ENCODE results near the gene CHDH. TPM values are rescaled to one million over a fixed set of nuclear protein-coding genes. Genes with fewer than 3 reads are reported as not detected.

The CHDH gene
- polyA plus RNA-seq, 4 donors: 2.2 to 17.9 (median 7.9) TPM

DNA sequence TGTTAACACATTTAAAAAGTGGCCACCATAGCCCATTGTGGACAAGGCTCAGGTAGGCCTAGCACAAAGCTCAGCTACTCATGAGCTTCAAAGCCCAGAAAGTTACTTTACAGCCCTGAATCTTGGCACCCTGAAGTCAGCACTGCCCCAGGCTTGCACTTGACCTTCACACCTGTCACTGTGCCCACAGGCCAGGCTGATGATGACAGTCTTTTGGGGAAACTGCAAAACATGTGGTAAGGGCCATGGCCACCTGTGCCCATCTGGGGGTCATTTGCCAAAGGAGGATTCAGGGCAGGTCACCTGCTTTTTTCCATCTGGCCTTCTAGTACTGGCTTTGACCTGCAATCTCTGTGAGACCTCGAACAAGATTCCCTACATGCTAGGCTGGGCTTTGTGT, 11.0 kb downstream of the CHDH start:
- H3K4me1 ChIP-seq (ENCODE audit: control insufficient read depth in 3 of 3, insufficient read depth in 2 of 3, low read depth in 1 of 3, low read length in 2 of 3): no peaks in the 10 kb centered on the region
- DNase-seq (no peak), FAIRE-seq (no peak)
- no peaks in the 10 kb centered on the region for H3K9me3 ChIP-seq (ENCODE audit: control insufficient read depth in 2 of 2, insufficient read depth in 1 of 2, low read depth in 1 of 2, low read length in 1 of 2)
- H3K4me3 ChIP-seq (ENCODE audit: low read depth in 1 of 3, low read length in 3 of 3): no peak overlapping the region
- no peak overlapping the region for H3K27ac ChIP-seq (ENCODE audit: low read depth in 1 of 3, low read length in 2 of 3)
- H3K36me3 ChIP-seq (ENCODE audit: control insufficient read depth in 3 of 3, insufficient read depth in 2 of 3, low read depth in 1 of 3, low read length in 3 of 3): peaks cover 0 to 63% (median 0%) of the 10 kb centered on the region in 3 donors
- no peaks in the 10 kb centered on the region for H3K27me3 ChIP-seq (ENCODE audit: control insufficient read depth in 3 of 3, insufficient read depth in 3 of 3, low read length in 3 of 3)
- 69 to 90% (median 79%) methylated on average over 1 of the region's 1 CpG for whole genome bisulfite sequencing, 3 donors

DNA sequence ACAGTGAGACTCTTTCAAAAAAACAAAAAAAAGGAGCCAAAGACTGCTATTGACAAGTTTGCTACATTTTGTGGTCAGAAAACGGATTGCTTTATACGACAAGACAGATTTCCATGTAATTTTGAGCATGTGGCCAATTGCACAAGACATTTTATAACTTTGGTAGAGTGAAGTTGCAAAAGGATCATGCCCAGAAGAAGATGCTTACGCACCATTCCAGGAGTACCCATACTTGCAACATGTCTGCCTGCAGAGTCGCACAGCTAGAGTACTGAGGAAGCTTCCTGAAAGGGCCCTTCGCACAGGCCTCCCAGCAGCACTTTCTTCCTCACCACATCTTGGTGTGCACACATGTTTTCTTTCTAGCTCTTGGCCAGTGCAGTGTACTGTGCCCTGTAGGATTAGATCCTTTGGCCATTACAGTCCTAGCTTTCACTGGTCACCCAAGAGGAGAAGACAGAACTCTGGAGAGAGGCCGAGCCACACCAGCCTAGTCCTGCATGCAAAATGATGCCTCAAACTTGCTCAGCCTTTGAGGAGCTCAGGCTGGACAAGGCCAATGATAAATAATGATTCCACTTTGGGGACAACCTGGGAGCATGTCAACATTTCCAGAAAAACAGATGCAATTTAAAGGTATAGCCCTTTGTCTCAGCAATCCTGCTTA, 11.7 kb downstream of the CHDH start:
- Histone ChIP-seq H3K36me3 (ENCODE audit: control insufficient read depth in 3 of 3, insufficient read depth in 2 of 3, low read depth in 1 of 3, low read length in 3 of 3) (peaks cover 0 to 60% (median 0%) of the 10 kb centered on the region in 3 donors), H3K9me3 (ENCODE audit: control insufficient read depth in 2 of 2, insufficient read depth in 1 of 2, low read depth in 1 of 2, low read length in 1 of 2) (no peaks in the 10 kb centered on the region), H3K27me3 (ENCODE audit: control insufficient read depth in 3 of 3, insufficient read depth in 3 of 3, low read length in 3 of 3) (no peaks in the 10 kb centered on the region), H3K4me1 (ENCODE audit: control insufficient read depth in 3 of 3, insufficient read depth in 2 of 3, low read depth in 1 of 3, low read length in 2 of 3) (no peaks in the 10 kb centered on the region), H3K27ac (ENCODE audit: low read depth in 1 of 3, low read length in 2 of 3) (no peak overlapping the region), H3K4me3 (ENCODE audit: low read depth in 1 of 3, low read length in 3 of 3) (no peak overlapping the region)
- no peak for DNase-seq
- 87 to 97% (median 95%) methylated on average over 6 of the region's 6 CpGs for WGBS, 3 donors
- no peak for FAIRE-seq

DNA sequence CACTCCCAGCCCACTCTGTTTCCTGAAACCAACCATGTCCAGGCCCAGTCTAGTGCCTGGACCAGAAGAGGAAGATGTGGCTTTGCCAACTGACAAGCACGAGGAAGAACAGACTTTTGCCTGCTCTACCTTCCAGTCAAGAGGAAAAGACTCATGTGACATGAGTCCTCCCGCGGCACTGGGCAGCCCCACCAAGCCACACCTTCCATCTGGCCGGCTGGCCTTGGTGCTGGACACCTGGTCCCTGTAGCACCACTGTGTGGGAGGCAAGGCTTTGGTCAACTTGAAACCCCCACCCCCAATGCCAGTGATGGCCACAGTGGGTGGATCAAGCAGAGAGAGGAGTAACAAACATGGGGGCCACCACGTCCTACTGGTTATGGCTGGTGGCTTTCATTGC, 12.5 kb downstream of the CHDH start:
- no peak overlapping the region for H3K4me3 ChIP-seq (ENCODE audit: low read depth in 1 of 3, low read length in 3 of 3)
- H3K36me3 ChIP-seq (ENCODE audit: control insufficient read depth in 3 of 3, insufficient read depth in 2 of 3, low read depth in 1 of 3, low read length in 3 of 3): peaks cover 0 to 56% (median 0%) of the 10 kb centered on the region in 3 donors
- DNase-seq (no peak), FAIRE-seq (no peak)
- H3K4me1 ChIP-seq (ENCODE audit: control insufficient read depth in 3 of 3, insufficient read depth in 2 of 3, low read depth in 1 of 3, low read length in 2 of 3): peaks cover 0 to 2% (median 0%) of the 10 kb centered on the region in 3 donors
- H3K9me3 ChIP-seq (ENCODE audit: control insufficient read depth in 2 of 2, insufficient read depth in 1 of 2, low read depth in 1 of 2, low read length in 1 of 2): no peaks in the 10 kb centered on the region
- no peak overlapping the region for H3K27ac ChIP-seq (ENCODE audit: low read depth in 1 of 3, low read length in 2 of 3)
- WGBS, 3 donors: 83 to 85% (median 83%) methylated on average over 5 of the region's 5 CpGs
- H3K27me3 ChIP-seq (ENCODE audit: control insufficient read depth in 3 of 3, insufficient read depth in 3 of 3, low read length in 3 of 3): no peaks in the 10 kb centered on the region

GRCh38 chr3:53833053-53833645, 13.1 kb downstream of the CHDH start:
- peaks cover 0 to 51% (median 0%) of the 10 kb centered on the region in 3 donors for H3K36me3 ChIP-seq (ENCODE audit: control insufficient read depth in 3 of 3, insufficient read depth in 2 of 3, low read depth in 1 of 3, low read length in 3 of 3)
- no peaks in the 10 kb centered on the region for H3K9me3 ChIP-seq (ENCODE audit: control insufficient read depth in 2 of 2, insufficient read depth in 1 of 2, low read depth in 1 of 2, low read length in 1 of 2)
- no peak overlapping the region for H3K4me3 ChIP-seq (ENCODE audit: low read depth in 1 of 3, low read length in 3 of 3)
- no peak overlapping the region for H3K27ac ChIP-seq (ENCODE audit: low read depth in 1 of 3, low read length in 2 of 3)
- no peak for FAIRE-seq
- DNase-seq: no peak
- H3K4me1 ChIP-seq (ENCODE audit: control insufficient read depth in 3 of 3, insufficient read depth in 2 of 3, low read depth in 1 of 3, low read length in 2 of 3): peaks cover 0 to 2% (median 0%) of the 10 kb centered on the region in 3 donors
- WGBS, 3 donors: 85 to 87% (median 85%) methylated on average over 9 of the region's 9 CpGs
- no peaks in the 10 kb centered on the region for H3K27me3 ChIP-seq (ENCODE audit: control insufficient read depth in 3 of 3, insufficient read depth in 3 of 3, low read length in 3 of 3)

DNA sequence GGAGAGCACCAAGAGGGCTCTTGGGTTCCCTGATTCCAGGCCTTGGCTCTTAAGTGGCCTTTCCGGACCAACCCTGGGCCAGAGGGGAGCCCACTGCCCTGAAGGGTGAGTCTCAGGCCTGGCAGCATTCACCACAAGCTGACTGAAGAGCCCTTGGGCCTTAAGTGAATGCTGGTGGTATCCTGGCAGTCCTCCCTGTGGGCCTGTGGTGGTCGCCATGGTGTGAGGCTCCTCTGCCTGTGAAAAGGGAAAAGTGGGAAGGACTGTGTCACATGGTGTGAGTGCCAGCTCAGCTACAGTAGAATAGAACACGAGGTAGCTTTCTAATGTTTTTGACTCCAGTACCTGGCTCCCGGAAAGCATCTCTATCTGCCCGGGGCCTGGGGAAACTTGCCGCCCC, 15.3 kb downstream of the CHDH start:
- Histone ChIP-seq H3K36me3 (ENCODE audit: control insufficient read depth in 3 of 3, insufficient read depth in 2 of 3, low read depth in 1 of 3, low read length in 3 of 3) (peaks cover 0 to 36% (median 0%) of the 10 kb centered on the region in 3 donors), H3K27ac (ENCODE audit: low read depth in 1 of 3, low read length in 2 of 3) (no peak overlapping the region), H3K9me3 (ENCODE audit: control insufficient read depth in 2 of 2, insufficient read depth in 1 of 2, low read depth in 1 of 2, low read length in 1 of 2) (no peaks in the 10 kb centered on the region), H3K4me3 (ENCODE audit: low read depth in 1 of 3, low read length in 3 of 3) (no peak overlapping the region), H3K27me3 (ENCODE audit: control insufficient read depth in 3 of 3, insufficient read depth in 3 of 3, low read length in 3 of 3) (no peaks in the 10 kb centered on the region), H3K4me1 (ENCODE audit: control insufficient read depth in 3 of 3, insufficient read depth in 2 of 3, low read depth in 1 of 3, low read length in 2 of 3) (peaks cover 0 to 2% (median 0%) of the 10 kb centered on the region in 3 donors)
- 85 to 91% (median 90%) methylated on average over 6 of the region's 6 CpGs for WGBS, 3 donors
- FAIRE-seq (no peak), DNase-seq (no peak)

- Histone ChIP-seq H3K27me3 (ENCODE audit: control insufficient read depth in 3 of 3, insufficient read depth in 3 of 3, low read length in 3 of 3) (no peaks in the 10 kb centered on the region), H3K36me3 (ENCODE audit: control insufficient read depth in 3 of 3, insufficient read depth in 2 of 3, low read depth in 1 of 3, low read length in 3 of 3) (peaks cover 0 to 30% (median 0%) of the 10 kb centered on the region in 3 donors), H3K4me3 (ENCODE audit: low read depth in 1 of 3, low read length in 3 of 3) (no peak overlapping the region), H3K4me1 (ENCODE audit: control insufficient read depth in 3 of 3, insufficient read depth in 2 of 3, low read depth in 1 of 3, low read length in 2 of 3) (peaks cover 0 to 8% (median 0%) of the 10 kb centered on the region in 3 donors), H3K9me3 (ENCODE audit: control insufficient read depth in 2 of 2, insufficient read depth in 1 of 2, low read depth in 1 of 2, low read length in 1 of 2) (no peaks in the 10 kb centered on the region), H3K27ac (ENCODE audit: low read depth in 1 of 3, low read length in 2 of 3) (no peak overlapping the region)
- FAIRE-seq (no peak), DNase-seq (no peak)
- 66 to 73% (median 69%) methylated on average over 2 of the region's 2 CpGs for whole genome bisulfite sequencing, 3 donors
Measured at GRCh38 chr3:53829605-53830004, 16.6 kb downstream of the CHDH start.

GRCh38 chr3:53828581-53828980, 17.6 kb downstream of the CHDH start:
- no peak for DNase-seq
- no peak overlapping the region for H3K27ac ChIP-seq (ENCODE audit: low read depth in 1 of 3, low read length in 2 of 3)
- H3K36me3 ChIP-seq (ENCODE audit: control insufficient read depth in 3 of 3, insufficient read depth in 2 of 3, low read depth in 1 of 3, low read length in 3 of 3): peaks cover 0 to 30% (median 0%) of the 10 kb centered on the region in 3 donors
- no peaks in the 10 kb centered on the region for H3K27me3 ChIP-seq (ENCODE audit: control insufficient read depth in 3 of 3, insufficient read depth in 3 of 3, low read length in 3 of 3)
- WGBS, 3 donors: 82 to 86% (median 84%) methylated on average over 1 of the region's 1 CpG
- H3K4me1 ChIP-seq (ENCODE audit: control insufficient read depth in 3 of 3, insufficient read depth in 2 of 3, low read depth in 1 of 3, low read length in 2 of 3): peaks cover 0 to 9% (median 0%) of the 10 kb centered on the region in 3 donors
- H3K4me3 ChIP-seq (ENCODE audit: low read depth in 1 of 3, low read length in 3 of 3): no peak overlapping the region
- no peaks in the 10 kb centered on the region for H3K9me3 ChIP-seq (ENCODE audit: control insufficient read depth in 2 of 2, insufficient read depth in 1 of 2, low read depth in 1 of 2, low read length in 1 of 2)
- FAIRE-seq: no peak

DNA sequence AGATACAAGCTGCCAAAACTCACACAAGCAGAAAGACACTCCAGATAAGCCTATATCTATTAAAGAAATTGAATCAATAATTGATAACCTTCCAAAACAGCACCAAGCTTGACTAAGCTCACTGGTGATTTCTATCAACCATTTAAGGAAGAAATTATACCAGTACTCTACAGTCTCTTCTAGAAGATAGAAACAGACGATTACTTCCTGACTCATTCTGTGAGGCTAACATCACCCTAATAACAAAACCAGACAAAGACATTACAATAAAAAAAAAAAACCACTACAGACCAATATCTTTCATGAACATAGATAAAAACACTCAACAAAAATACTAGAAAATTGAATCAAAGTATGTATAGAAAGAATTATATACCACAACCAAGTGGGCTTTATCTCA, 20.2 kb downstream of the CHDH start:
- no peak for DNase-seq
- peaks cover 0 to 9% (median 0%) of the 10 kb centered on the region in 3 donors for H3K4me1 ChIP-seq (ENCODE audit: control insufficient read depth in 3 of 3, insufficient read depth in 2 of 3, low read depth in 1 of 3, low read length in 2 of 3)
- H3K4me3 ChIP-seq (ENCODE audit: low read depth in 1 of 3, low read length in 3 of 3): no peak overlapping the region
- no peaks in the 10 kb centered on the region for H3K27me3 ChIP-seq (ENCODE audit: control insufficient read depth in 3 of 3, insufficient read depth in 3 of 3, low read length in 3 of 3)
- FAIRE-seq: no peak
- 25 to 54% (median 30%) methylated on average over 1 of the region's 1 CpG for WGBS, 3 donors
- no peak overlapping the region for H3K27ac ChIP-seq (ENCODE audit: low read depth in 1 of 3, low read length in 2 of 3)
- H3K9me3 ChIP-seq (ENCODE audit: control insufficient read depth in 2 of 2, insufficient read depth in 1 of 2, low read depth in 1 of 2, low read length in 1 of 2): no peaks in the 10 kb centered on the region
- H3K36me3 ChIP-seq (ENCODE audit: control insufficient read depth in 3 of 3, insufficient read depth in 2 of 3, low read depth in 1 of 3, low read length in 3 of 3): peaks cover 0 to 42% (median 0%) of the 10 kb centered on the region in 3 donors

All from small intestine (tissue), 7 donors.